ENCODE measurements around the gene COL27A1. TPM values are rescaled to one million over a fixed set of nuclear protein-coding genes. Genes with fewer than 3 reads are reported as not detected.

Gene COL27A1
- total RNA-seq, 1 experiment from 2014 or later, result 12.0 TPM

DNA sequence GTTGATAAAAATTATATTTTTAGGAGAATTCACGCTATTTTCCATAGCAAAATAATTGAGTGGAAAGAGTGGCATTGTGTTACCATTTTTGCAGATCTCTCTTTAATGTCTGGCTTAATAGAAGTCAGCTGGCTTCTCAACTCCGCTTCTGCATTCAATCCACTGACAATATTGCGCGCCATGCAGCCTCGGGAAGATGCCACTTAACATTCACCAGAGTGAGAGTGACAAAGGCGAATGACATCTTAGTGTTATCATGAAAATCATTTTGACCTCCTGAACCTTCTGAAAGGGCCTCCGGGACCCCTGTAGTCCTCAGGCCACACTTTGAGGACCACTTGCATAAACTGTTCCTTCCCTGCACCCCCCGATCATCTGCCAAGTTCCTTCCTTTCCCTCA is 87.5 kb downstream of the COL27A1 start:
- H3K4me2 ChIP-seq (ENCODE audit: low read length), result no peak overlapping the region
- no peaks in the 10 kb centered on the region for H3K36me3 ChIP-seq (ENCODE audit: control insufficient read depth in 1 of 2, insufficient read depth in 2 of 2, low read length in 2 of 2)
- intact Hi-C loops (cut with micrococcal nuclease), result no loop called here
- POLR2A ChIA-PET, result no interaction called here
- H2AFZ ChIP-seq (ENCODE audit: low read depth, low read length, poor library complexity, severe bottlenecking), result no peak overlapping the region
- CTCF ChIA-PET, result no interaction called here
- no peaks in the 10 kb centered on the region for H3K79me2 ChIP-seq (ENCODE audit: insufficient read depth, low read length)
- no peaks in the 10 kb centered on the region for H3K9me3 ChIP-seq (ENCODE audit: control insufficient read depth in 1 of 2, insufficient read depth in 1 of 2, low read depth in 1 of 2, low read length in 2 of 2)
- BruUV-seq (replicated peaks), result no TSS peak
- H4K20me1 ChIP-seq (ENCODE audit: insufficient read depth), result no peaks in the 10 kb centered on the region
- no peak for TF ChIP-seq SRF (IDR thresholded peaks at IDR 0.05; ENCODE audit: low read depth)
- TF ChIP-seq CEBPB (IDR thresholded peaks at IDR 0.05; ENCODE audit: low read depth), result no peak
- TF ChIP-seq CBX3 (IDR thresholded peaks at IDR 0.05; ENCODE audit: low read depth), result no peak
- no peak for TF ChIP-seq YY1 (IDR thresholded peaks at IDR 0.05; ENCODE audit: extremely low read depth, insufficient replicate concordance, low read depth, low read length)
- TF ChIP-seq RAD21 (IDR thresholded peaks at IDR 0.05; ENCODE audit: low read depth), result no peak
- no peak overlapping the region for H3K9ac ChIP-seq (ENCODE audit: low read length)
- H3K9me2 ChIP-seq (ENCODE audit: insufficient read depth), result no peaks in the 10 kb centered on the region
- no peak for DNase-seq (ENCODE audit: low read depth, low spot score)
- H3K4me1 ChIP-seq (ENCODE audit: control insufficient read depth in 1 of 2, insufficient read depth in 2 of 2, low read length in 2 of 2), result no peaks in the 10 kb centered on the region
- H3K27me3 ChIP-seq (ENCODE audit: insufficient read depth, low read length), result no peaks in the 10 kb centered on the region
- no peak overlapping the region for H3K27ac ChIP-seq (ENCODE audit: low read depth, low read length)
- no peak for ATAC-seq
- RAD21 ChIA-PET (ENCODE audit: low non-redundant PET in 1 of 2, low total read pairs in 2 of 2, uncharacterized antibody in 2 of 2, unreplicated experiment in 2 of 2), result no interaction called here
- H3K4me3 ChIP-seq (replicated peaks in 1 of 2; ENCODE audit: low read depth in 1 of 2, low read length in 2 of 2), result no peak overlapping the region

DNA sequence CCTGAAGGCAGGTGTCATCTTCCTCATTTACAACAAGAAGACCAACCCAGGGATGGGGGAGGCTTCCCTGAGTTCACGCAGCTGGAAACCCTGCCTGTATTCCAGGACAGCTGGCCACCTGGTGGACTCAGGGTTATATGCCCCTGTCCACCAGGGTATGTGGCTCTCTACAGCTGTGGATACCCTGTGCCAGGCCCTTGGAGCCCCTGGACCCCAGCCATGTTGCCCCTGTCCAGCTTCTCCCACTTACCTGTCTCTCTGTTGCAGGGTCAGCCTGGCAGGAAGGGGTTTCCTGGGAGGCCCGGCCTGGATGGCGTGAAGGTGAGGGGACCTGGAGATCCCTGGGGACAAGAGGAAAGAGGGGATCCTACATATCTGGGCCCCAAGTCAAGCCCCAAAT is 87.9 kb downstream of the COL27A1 start:
- no TSS peak for BruUV-seq (replicated peaks)
- Histone ChIP-seq H3K9me3 (ENCODE audit: control insufficient read depth in 1 of 2, insufficient read depth in 1 of 2, low read depth in 1 of 2, low read length in 2 of 2) (no peaks in the 10 kb centered on the region), H2AFZ (ENCODE audit: low read depth, low read length, poor library complexity, severe bottlenecking) (no peak overlapping the region), H3K9ac (ENCODE audit: low read length) (no peak overlapping the region), H3K27ac (ENCODE audit: low read depth, low read length) (no peak overlapping the region), H3K27me3 (ENCODE audit: insufficient read depth, low read length) (no peaks in the 10 kb centered on the region), H3K9me2 (ENCODE audit: insufficient read depth) (no peaks in the 10 kb centered on the region), H3K36me3 (ENCODE audit: control insufficient read depth in 1 of 2, insufficient read depth in 2 of 2, low read length in 2 of 2) (no peaks in the 10 kb centered on the region), H3K4me2 (ENCODE audit: low read length) (no peak overlapping the region), H4K20me1 (ENCODE audit: insufficient read depth) (no peaks in the 10 kb centered on the region), H3K4me1 (ENCODE audit: control insufficient read depth in 1 of 2, insufficient read depth in 2 of 2, low read length in 2 of 2) (no peaks in the 10 kb centered on the region), H3K79me2 (ENCODE audit: insufficient read depth, low read length) (no peaks in the 10 kb centered on the region), H3K4me3 (replicated peaks in 1 of 2; ENCODE audit: low read depth in 1 of 2, low read length in 2 of 2) (no peak overlapping the region)
- CTCF ChIA-PET, result no interaction called here
- RAD21 ChIA-PET (ENCODE audit: low non-redundant PET in 1 of 2, low total read pairs in 2 of 2, uncharacterized antibody in 2 of 2, unreplicated experiment in 2 of 2), result no interaction called here
- intact Hi-C loops (cut with micrococcal nuclease), result no loop called here
- ATAC-seq, result no peak
- DNase-seq (ENCODE audit: low read depth, low spot score), result no peak
- POLR2A ChIA-PET, result no interaction called here
- TF ChIP-seq ZFX (IDR thresholded peaks at IDR 0.05) (no peak), ELF1 (IDR thresholded peaks at IDR 0.05; ENCODE audit: borderline replicate concordance, low read depth) (no peak), ZNF274 (IDR thresholded peaks at IDR 0.05; ENCODE audit: low read depth, low read length) (no peak), YY1 (IDR thresholded peaks at IDR 0.05; ENCODE audit: extremely low read depth, insufficient replicate concordance, low read depth, low read length) (no peak), EZH2phosphoT487 (IDR thresholded peaks at IDR 0.05; ENCODE audit: borderline replicate concordance) (no peak), CBX3 (IDR thresholded peaks at IDR 0.05; ENCODE audit: low read depth) (no peak), EZH2 (IDR thresholded peaks at IDR 0.05) (no peak), JUND (IDR thresholded peaks at IDR 0.05) (no peak), TCF7L2 (IDR thresholded peaks at IDR 0.05; ENCODE audit: borderline replicate concordance, extremely low read depth, insufficient read depth, insufficient read length) (no peak), FOSL1 (IDR thresholded peaks at IDR 0.05; ENCODE audit: low read depth) (no peak), SP1 (IDR thresholded peaks at IDR 0.05; ENCODE audit: low read depth) (no peak), POLR2AphosphoS5 (IDR thresholded peaks at IDR 0.05; ENCODE audit: low read depth, low read length) (no peak), SIN3A (IDR thresholded peaks at IDR 0.05; ENCODE audit: low read depth) (no peak), POLR2A (IDR thresholded peaks at IDR 0.05; ENCODE audit: borderline replicate concordance, extremely low read depth, insufficient read depth, insufficient read length) (no peak), ATF3 (IDR thresholded peaks at IDR 0.05) (no peak)
- TF ChIP-seq, protein P1, sequence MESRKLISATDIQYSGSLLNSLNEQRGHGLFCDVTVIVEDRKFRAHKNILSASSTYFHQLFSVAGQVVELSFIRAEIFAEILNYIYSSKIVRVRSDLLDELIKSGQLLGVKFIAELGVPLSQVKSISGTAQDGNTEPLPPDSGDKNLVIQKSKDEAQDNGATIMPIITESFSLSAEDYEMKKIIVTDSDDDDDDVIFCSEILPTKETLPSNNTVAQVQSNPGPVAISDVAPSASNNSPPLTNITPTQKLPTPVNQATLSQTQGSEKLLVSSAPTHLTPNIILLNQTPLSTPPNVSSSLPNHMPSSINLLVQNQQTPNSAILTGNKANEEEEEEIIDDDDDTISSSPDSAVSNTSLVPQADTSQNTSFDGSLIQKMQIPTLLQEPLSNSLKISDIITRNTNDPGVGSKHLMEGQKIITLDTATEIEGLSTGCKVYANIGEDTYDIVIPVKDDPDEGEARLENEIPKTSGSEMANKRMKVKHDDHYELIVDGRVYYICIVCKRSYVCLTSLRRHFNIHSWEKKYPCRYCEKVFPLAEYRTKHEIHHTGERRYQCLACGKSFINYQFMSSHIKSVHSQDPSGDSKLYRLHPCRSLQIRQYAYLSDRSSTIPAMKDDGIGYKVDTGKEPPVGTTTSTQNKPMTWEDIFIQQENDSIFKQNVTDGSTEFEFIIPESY (IDR thresholded peaks at IDR 0.05; ENCODE audit: extremely low read depth, insufficient replicate concordance, low read length), result no peak
- TF ChIP-seq, protein P2, sequence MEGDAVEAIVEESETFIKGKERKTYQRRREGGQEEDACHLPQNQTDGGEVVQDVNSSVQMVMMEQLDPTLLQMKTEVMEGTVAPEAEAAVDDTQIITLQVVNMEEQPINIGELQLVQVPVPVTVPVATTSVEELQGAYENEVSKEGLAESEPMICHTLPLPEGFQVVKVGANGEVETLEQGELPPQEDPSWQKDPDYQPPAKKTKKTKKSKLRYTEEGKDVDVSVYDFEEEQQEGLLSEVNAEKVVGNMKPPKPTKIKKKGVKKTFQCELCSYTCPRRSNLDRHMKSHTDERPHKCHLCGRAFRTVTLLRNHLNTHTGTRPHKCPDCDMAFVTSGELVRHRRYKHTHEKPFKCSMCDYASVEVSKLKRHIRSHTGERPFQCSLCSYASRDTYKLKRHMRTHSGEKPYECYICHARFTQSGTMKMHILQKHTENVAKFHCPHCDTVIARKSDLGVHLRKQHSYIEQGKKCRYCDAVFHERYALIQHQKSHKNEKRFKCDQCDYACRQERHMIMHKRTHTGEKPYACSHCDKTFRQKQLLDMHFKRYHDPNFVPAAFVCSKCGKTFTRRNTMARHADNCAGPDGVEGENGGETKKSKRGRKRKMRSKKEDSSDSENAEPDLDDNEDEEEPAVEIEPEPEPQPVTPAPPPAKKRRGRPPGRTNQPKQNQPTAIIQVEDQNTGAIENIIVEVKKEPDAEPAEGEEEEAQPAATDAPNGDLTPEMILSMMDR (IDR thresholded peaks at IDR 0.05 in 2 of 3, conservative IDR thresholded peaks at IDR 0.05 in 1 of 3; ENCODE audit: borderline replicate concordance in 1 of 3, insufficient read depth in 1 of 3, low read depth in 2 of 3, low read length in 2 of 3), result no peak

Measured in HCT116 (cell line).